Duodenal mucosa (tissue), 2 donors: ENCODE results near the gene TMEM130.

Experiments
- H3K27ac ChIP-seq: one replicate; pipeline ENCODE4 v1.7.0; 2013; ENCODE audit warnings: low read depth, low read length
- H3K27me3 ChIP-seq, 2 donors: one replicate each; pipeline ENCODE4 v1.7.0; 2013; ENCODE audit warnings: low read length in 2 of 2, control low read depth in 1 of 2; ENCODE audit not compliant: insufficient read depth in 2 of 2, control insufficient read depth in 1 of 2
- H3K36me3 ChIP-seq, 2 donors: one replicate each; pipeline ENCODE4 v1.7.0; 2013; ENCODE audit warnings: low read length in 2 of 2, control low read depth in 1 of 2; ENCODE audit not compliant: insufficient read depth in 2 of 2, control insufficient read depth in 1 of 2
- H3K4me1 ChIP-seq, 2 donors: one replicate each; pipeline ENCODE4 v1.7.0; 2013; ENCODE audit warnings: low read length in 2 of 2, control low read depth in 1 of 2; ENCODE audit not compliant: insufficient read depth in 2 of 2, control insufficient read depth in 1 of 2
- H3K4me3 ChIP-seq, 2 donors: one replicate each; pipeline ENCODE4 v1.7.0; 2013; ENCODE audit warnings: low read length in 2 of 2, low read depth in 1 of 2
- H3K9ac ChIP-seq, 2 donors: one replicate each; pipeline ENCODE4 v1.7.0; 2013; ENCODE audit warnings: low read length in 2 of 2, low read depth in 1 of 2
- H3K9me3 ChIP-seq, 2 donors: one replicate each; pipeline ENCODE4 v1.7.0; 2013; ENCODE audit warnings: low read length in 2 of 2, control low read depth in 1 of 2; ENCODE audit not compliant: control insufficient read depth in 1 of 2

TMEM130 gene

DNA sequence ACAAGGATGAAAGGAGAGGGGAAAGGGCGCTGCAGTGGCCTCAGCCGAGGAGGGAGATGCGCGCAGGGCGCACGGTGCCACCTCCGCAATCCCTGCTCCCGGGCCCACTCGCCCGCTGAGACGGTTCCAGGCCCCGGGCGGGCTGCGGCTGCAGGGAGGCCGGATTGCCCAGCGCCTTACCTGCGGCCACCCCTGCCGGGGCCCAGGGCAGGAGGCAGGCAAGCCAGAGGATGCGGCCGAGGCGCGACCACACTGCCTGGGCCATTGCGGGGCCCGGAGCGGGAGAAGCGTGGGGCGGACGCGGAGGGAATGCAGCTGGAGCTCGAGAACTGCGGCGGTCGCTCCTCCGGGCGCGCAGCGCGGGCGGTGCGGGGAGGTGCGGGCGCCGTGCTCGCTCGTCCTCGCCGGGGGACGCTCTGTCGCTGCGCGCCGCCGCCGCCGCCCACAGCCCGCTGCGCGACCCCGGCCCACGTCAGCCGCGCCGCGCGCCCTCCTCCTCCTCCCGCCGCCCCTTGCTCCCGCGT, at the start of gene TMEM130:
Gene TMEM130, minus strand, starts transcription at position 418 of the 524 bp plus-strand sequence. Its CDS starts 153 bp downstream, at position 265.
- Histone ChIP-seq H3K9me3 (no peaks in the 10 kb centered on the region), H3K4me3 (no peak within 1 kb of the TSS), H3K9ac (no peak within 1 kb of the TSS), H3K27ac (no peak within 1 kb of the TSS), H3K36me3 (no peaks in the 10 kb centered on the region), H3K4me1 (no peaks in the 10 kb centered on the region), H3K27me3 (peaks cover 24 to 27% of the 10 kb centered on the region in 2 donors)

DNA sequence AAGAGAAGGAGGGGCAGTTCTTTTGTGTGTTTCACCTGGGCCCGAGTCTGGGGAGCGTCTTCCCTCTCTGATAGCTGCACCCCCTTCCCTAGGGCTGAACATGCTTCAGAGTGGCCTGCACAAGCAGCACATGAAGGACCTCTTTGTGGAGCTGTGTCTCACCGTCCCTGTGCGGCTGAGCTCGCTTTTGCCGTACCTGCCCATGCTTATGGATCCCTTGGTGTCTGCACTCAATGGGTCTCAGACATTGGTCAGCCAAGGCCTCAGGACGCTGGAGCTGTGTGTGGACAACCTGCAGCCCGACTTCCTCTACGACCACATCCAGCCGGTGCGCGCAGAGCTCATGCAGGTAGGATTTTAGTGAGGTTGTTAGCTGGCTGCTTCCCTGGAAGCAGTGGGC, 47.5 kb upstream of the TMEM130 start:
- Histone ChIP-seq H3K9ac (no peak overlapping the region), H3K4me1 (no peaks in the 10 kb centered on the region), H3K9me3 (no peaks in the 10 kb centered on the region), H3K27ac (no peak overlapping the region), H3K27me3 (no peaks in the 10 kb centered on the region), H3K4me3 (no peak overlapping the region), H3K36me3 (peaks cover 47 to 89% of the 10 kb centered on the region in 2 donors)

DNA sequence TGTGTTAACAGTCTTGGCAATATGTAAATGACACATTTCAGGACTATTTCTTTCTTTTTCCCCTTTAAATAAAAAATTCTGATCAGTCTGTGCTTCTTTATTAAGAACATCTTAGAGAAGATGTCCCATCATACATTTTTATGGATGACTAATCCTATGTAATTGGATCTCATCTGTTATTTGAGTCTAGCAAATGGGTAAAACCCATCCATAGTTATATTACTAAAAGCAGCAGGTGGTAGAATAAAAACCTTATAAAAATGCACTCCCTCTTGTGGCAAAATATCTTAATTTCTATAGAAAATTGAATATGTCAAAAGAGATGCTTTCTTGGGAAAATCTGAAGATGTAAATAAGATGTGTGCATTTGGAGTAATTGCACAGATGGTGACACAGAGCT, 43.8 kb upstream of the TMEM130 start:
- Histone ChIP-seq H3K9me3 (no peaks in the 10 kb centered on the region), H3K4me1 (no peaks in the 10 kb centered on the region), H3K27me3 (no peaks in the 10 kb centered on the region), H3K27ac (no peak overlapping the region), H3K36me3 (peaks cover 47 to 89% of the 10 kb centered on the region in 2 donors), H3K4me3 (no peak overlapping the region), H3K9ac (no peak overlapping the region)

GRCh38 chr7:98913026-98913425, 43.2 kb upstream of the TMEM130 start:
- H3K27me3 ChIP-seq, result no peaks in the 10 kb centered on the region
- H3K9me3 ChIP-seq, result no peaks in the 10 kb centered on the region
- H3K4me1 ChIP-seq, result no peaks in the 10 kb centered on the region
- H3K36me3 ChIP-seq, result peaks cover 50 to 91% of the 10 kb centered on the region in 2 donors
- no peak overlapping the region for H3K27ac ChIP-seq
- H3K9ac ChIP-seq, result no peak overlapping the region
- H3K4me3 ChIP-seq, result no peak overlapping the region

GRCh38 chr7:98911916-98912315, 42.1 kb upstream of the TMEM130 start:
- no peaks in the 10 kb centered on the region for H3K9me3 ChIP-seq
- no peaks in the 10 kb centered on the region for H3K4me1 ChIP-seq
- no peaks in the 10 kb centered on the region for H3K27me3 ChIP-seq
- H3K9ac ChIP-seq, result no peak overlapping the region
- H3K27ac ChIP-seq, result no peak overlapping the region
- H3K4me3 ChIP-seq, result no peak overlapping the region
- H3K36me3 ChIP-seq, result peaks cover 47 to 87% of the 10 kb centered on the region in 2 donors

- Histone ChIP-seq H3K4me3 (no peak overlapping the region), H3K36me3 (peaks cover 42 to 79% of the 10 kb centered on the region in 2 donors), H3K27ac (no peak overlapping the region)
These were observed 40.6 kb upstream of the TMEM130 start for GRCh38 chr7:98910427-98910826.

GRCh38 chr7:98909487-98909886, 39.7 kb upstream of the TMEM130 start:
- no peak overlapping the region for H3K9ac ChIP-seq
- no peak overlapping the region for H3K4me3 ChIP-seq
- peaks cover 51 to 84% of the 10 kb centered on the region in 2 donors for H3K36me3 ChIP-seq
- H3K27me3 ChIP-seq, result no peaks in the 10 kb centered on the region
- no peak overlapping the region for H3K27ac ChIP-seq
- H3K4me1 ChIP-seq, result no peaks in the 10 kb centered on the region
- no peaks in the 10 kb centered on the region for H3K9me3 ChIP-seq

More at GRCh38 chr7:98910427-98910826, 40.6 kb upstream of the TMEM130 start:
- Histone ChIP-seq H3K4me1 (no peaks in the 10 kb centered on the region), H3K9ac (no peak overlapping the region), H3K9me3 (no peaks in the 10 kb centered on the region), H3K27me3 (no peaks in the 10 kb centered on the region)

- H3K36me3 ChIP-seq, result peaks cover 53 to 84% of the 10 kb centered on the region in 2 donors
- no peak overlapping the region for H3K27ac ChIP-seq
- no peak overlapping the region for H3K9ac ChIP-seq
- H3K4me1 ChIP-seq, result no peaks in the 10 kb centered on the region
- H3K4me3 ChIP-seq, result no peak overlapping the region
- H3K9me3 ChIP-seq, result no peaks in the 10 kb centered on the region
- no peaks in the 10 kb centered on the region for H3K27me3 ChIP-seq
These were observed 38.8 kb upstream of the TMEM130 start for GRCh38 chr7:98908585-98908984.

GRCh38 chr7:98907570-98907969, 37.8 kb upstream of the TMEM130 start:
- no peak overlapping the region for H3K27ac ChIP-seq
- H3K4me1 ChIP-seq, result no peaks in the 10 kb centered on the region
- H3K4me3 ChIP-seq, result no peak overlapping the region
- H3K9ac ChIP-seq, result no peak overlapping the region
- no peaks in the 10 kb centered on the region for H3K27me3 ChIP-seq
- H3K9me3 ChIP-seq, result no peaks in the 10 kb centered on the region
- peaks cover 54 to 84% of the 10 kb centered on the region in 2 donors for H3K36me3 ChIP-seq

DNA sequence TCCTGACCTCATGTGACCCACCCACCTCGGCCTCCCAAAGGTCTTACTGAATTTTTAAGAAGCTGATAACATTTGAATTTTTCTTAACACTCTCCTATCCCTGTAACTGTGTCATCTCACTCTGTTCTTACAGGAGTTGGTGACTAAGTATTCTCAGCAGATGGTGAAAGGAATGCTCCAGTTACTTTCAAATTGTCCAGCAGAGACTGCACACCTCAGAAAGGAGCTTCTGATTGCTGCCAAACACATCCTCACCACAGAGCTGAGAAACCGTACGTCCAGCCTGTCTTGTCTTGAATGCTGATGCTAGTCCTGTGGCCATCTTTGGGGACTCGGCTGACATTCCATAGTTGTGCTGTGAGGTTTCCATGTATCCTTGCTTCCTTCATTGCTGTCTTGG, 33.4 kb upstream of the TMEM130 start:
- H3K9ac ChIP-seq, result no peak overlapping the region
- H3K36me3 ChIP-seq, result peaks cover 60 to 84% of the 10 kb centered on the region in 2 donors
- no peaks in the 10 kb centered on the region for H3K27me3 ChIP-seq
- no peaks in the 10 kb centered on the region for H3K9me3 ChIP-seq
- no peak overlapping the region for H3K4me3 ChIP-seq
- H3K4me1 ChIP-seq, result no peaks in the 10 kb centered on the region
- no peak overlapping the region for H3K27ac ChIP-seq

- Histone ChIP-seq H3K27me3 (no peaks in the 10 kb centered on the region), H3K4me1 (no peaks in the 10 kb centered on the region), H3K27ac (no peak overlapping the region), H3K9ac (no peak overlapping the region), H3K4me3 (no peak overlapping the region), H3K9me3 (no peaks in the 10 kb centered on the region), H3K36me3 (peaks cover 62 to 84% of the 10 kb centered on the region in 2 donors)
These were observed 32.7 kb upstream of the TMEM130 start for GRCh38 chr7:98902523-98902922.
